Urinary bladder (tissue), 4 donors: ENCODE data around the gene MAT2A. TPM values are rescaled to one million over a fixed set of nuclear protein-coding genes. Genes with fewer than 3 reads are reported as not detected.
"Not testable (repeated sequence)": the region's sequence is repeated elsewhere in the genome, so short reads cannot be mapped to it uniquely, and the experiment has no call there.

Experiments
- DNase-seq: peaks from one replicate; pipeline ENCODE4 v3.0.0-alpha.2; 2015; ENCODE audit errors: extremely low spot score
- H3K27ac ChIP-seq: one replicate; pipeline ENCODE4 v1.5.1; 2013; ENCODE audit warnings: low read depth, mild to moderate bottlenecking, moderate library complexity
- H3K36me3 ChIP-seq: one replicate; pipeline ENCODE4 v1.6.1; 2013; ENCODE audit warnings: mild to moderate bottlenecking, moderate library complexity; ENCODE audit not compliant: insufficient read depth
- H3K4me1 ChIP-seq: one replicate; pipeline ENCODE4 v1.6.1; 2013; ENCODE audit warnings: mild to moderate bottlenecking, moderate library complexity; ENCODE audit not compliant: insufficient read depth
- H3K4me3 ChIP-seq: one replicate; pipeline ENCODE4 v1.5.1; 2013; ENCODE audit warnings: low read depth, low read length
- WGBS: extraction: QIAGEN DNeasy Blood & Tissue Kit; methylation state at CpG from one replicate; pipeline ENCODE4 v1.1.7; 2013; 5-methylcytosine and 5-hydroxymethylcytosine counted together
- polyA plus RNA-seq: library from polyadenylated mRNA; stranded (reverse); fragments of 200-250 nt; gene quantifications from one replicate; pipeline ENCODE4 v1.2.3, GENCODE V29; 2013
- total RNA-seq: library from RNA; depleted of rRNA; stranded (reverse); fragments of >200 nt; gene quantifications from one replicate; pipeline ENCODE4 v1.2.3, GENCODE V29; 2014
- donor health status: healthy with polysubstance abuse.
- donor health status: healthy.

Gene MAT2A
- total and polyA plus RNA-seq, 2 donors, result 94.8 to 242 TPM

- H3K27ac ChIP-seq, result no peak overlapping the region
- H3K36me3 ChIP-seq, result no peaks in the 10 kb centered on the region
- no peak for DNase-seq
- no peaks in the 10 kb centered on the region for H3K4me1 ChIP-seq
- WGBS, result 79% methylated on average over 3 of the region's 3 CpGs
- H3K4me3 ChIP-seq, result no peak overlapping the region
Measured at GRCh38 chr2:85534099-85534498, 4.9 kb upstream of the MAT2A start.

- WGBS, result 79% methylated on average over 3 of the region's 3 CpGs
- no peak for DNase-seq
- Histone ChIP-seq H3K27ac (no peak overlapping the region), H3K4me1 (no peaks in the 10 kb centered on the region), H3K4me3 (no peak overlapping the region), H3K36me3 (no peaks in the 10 kb centered on the region)
Measured at GRCh38 chr2:85534881-85535280, 4.1 kb upstream of the MAT2A start.

- WGBS, result 53% methylated on average over 3 of the region's 3 CpGs
- Histone ChIP-seq H3K27ac (no peak overlapping the region), H3K4me1 (no peaks in the 10 kb centered on the region), H3K36me3 (no peaks in the 10 kb centered on the region), H3K4me3 (no peak overlapping the region)
- DNase-seq, result no peak
Measured at GRCh38 chr2:85536479-85536878, 2.5 kb upstream of the MAT2A start.

- DNase-seq, result peak; percentile 52
- H3K27ac ChIP-seq, result peak overlapping the region; percentile 96
- no peaks in the 10 kb centered on the region for H3K36me3 ChIP-seq
- 2% methylated on average over 35 of the region's 35 CpGs for WGBS
- H3K4me1 ChIP-seq, result no peaks in the 10 kb centered on the region
- H3K4me3 ChIP-seq, result peak overlapping the region; percentile 70
Measured at GRCh38 chr2:85537600-85538506, 1.1 kb upstream of the MAT2A start.

DNA sequence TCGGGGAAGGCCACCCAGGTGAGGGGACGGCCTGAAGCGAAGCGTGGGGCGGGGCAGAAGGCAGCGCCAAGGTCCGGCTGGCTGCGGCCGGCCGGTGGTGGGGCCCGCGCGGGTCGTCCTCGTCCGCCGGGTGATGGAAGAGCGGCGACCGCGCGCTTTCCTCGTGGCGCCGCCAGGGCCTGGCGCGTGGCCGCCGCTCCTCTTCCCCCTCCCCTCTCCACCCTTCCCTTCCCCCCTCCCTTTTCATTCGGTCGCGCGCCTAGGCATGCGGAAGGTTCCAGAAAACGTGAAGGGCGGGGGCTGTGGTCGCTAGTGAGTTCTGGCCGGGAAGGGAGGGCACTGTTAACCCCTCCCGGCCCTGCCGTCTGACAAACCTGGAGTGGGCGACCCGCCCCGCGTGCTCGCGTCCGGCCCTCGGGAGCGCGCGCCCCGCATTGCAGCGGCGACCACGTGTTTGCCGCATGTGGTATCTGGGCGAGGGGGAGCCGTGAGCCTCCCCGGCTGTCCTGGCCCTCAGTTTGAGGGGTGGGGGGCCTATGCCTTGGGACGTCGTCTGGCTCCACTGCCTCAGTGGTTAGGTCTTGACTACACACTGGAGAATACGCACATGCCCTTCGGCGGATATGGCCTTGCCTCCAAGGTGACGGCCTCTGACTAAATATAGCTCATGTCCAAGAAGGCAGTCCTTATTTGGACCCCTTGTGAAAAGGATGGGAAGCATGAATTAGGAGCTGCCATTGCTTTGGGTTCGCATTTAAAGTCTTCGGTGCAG is 579 bp downstream of the MAT2A start:
- no peaks in the 10 kb centered on the region for H3K4me1 ChIP-seq
- DNase-seq, result peak; percentile 42
- peak overlapping the region; percentile 95 for H3K27ac ChIP-seq
- no peaks in the 10 kb centered on the region for H3K36me3 ChIP-seq
- H3K4me3 ChIP-seq, result peak overlapping the region; percentile 70
- WGBS, result under 1% methylated on average over 67 of the region's 67 CpGs

DNA sequence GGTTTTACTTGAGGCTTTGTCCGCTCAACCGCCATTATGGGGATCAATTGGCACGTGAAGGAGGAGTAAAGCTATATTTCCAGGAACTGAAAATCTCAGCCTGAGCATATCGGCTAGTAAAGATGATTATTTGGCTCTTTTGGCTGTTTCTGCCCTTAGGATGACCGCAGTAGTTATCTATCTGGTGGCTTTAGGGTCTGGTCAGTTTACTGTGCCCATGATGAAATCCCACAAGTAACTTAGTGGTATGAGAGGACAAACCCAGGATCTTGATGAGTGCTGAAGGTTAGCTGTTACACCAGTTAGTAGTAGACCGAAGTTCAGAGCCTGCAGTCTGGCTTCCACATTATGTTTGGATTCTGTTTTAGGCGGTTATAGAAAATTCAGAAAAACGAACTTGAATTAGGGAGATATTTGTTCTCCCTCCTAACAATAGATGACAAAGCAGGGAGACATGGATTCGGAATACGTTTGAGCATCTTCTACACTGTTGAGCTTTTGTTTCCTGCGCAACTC is 1.2 kb downstream of the MAT2A start:
- Histone ChIP-seq H3K36me3 (no peaks in the 10 kb centered on the region), H3K27ac (peak overlapping the region; percentile 34), H3K4me3 (peak overlapping the region; percentile 70), H3K4me1 (no peaks in the 10 kb centered on the region)
- WGBS, result 4% methylated on average over 11 of the region's 11 CpGs
- no peak for DNase-seq

GRCh38 chr2:85541262-85541661 is 2.3 kb downstream of the MAT2A start:
- no peak overlapping the region for H3K27ac ChIP-seq
- 31% methylated on average over 4 of the region's 4 CpGs for WGBS
- H3K4me3 ChIP-seq, result peak overlapping the region; percentile 70
- H3K36me3 ChIP-seq, result no peaks in the 10 kb centered on the region
- no peaks in the 10 kb centered on the region for H3K4me1 ChIP-seq
- no peak for DNase-seq

- WGBS, result 48% methylated on average over 5 of the region's 5 CpGs
- no peak for DNase-seq
- Histone ChIP-seq H3K27ac (no peak overlapping the region), H3K4me1 (no peaks in the 10 kb centered on the region), H3K36me3 (no peaks in the 10 kb centered on the region), H3K4me3 (peak overlapping the region; percentile 70)
Measured at GRCh38 chr2:85541753-85542457, 2.9 kb downstream of the MAT2A start.

DNA sequence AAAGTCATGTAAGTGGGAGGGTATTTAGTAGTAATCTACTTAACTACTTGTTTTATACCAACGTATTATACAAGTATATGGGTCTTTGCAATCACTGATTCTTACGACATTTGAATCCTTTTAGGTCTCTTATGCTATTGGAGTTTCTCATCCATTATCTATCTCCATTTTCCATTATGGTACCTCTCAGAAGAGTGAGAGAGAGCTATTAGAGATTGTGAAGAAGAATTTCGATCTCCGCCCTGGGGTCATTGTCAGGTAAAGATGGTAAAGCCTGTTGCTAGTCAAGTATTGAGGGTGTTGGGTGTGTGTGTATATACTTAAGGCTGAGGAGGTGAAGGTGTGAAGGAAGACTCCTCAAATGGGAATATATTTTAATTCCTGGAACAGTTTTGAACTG is 3.8 kb downstream of the MAT2A start:
- WGBS, result 82% methylated on average over 4 of the region's 4 CpGs
- H3K36me3 ChIP-seq, result no peaks in the 10 kb centered on the region
- H3K4me3 ChIP-seq, result no peak overlapping the region
- no peak overlapping the region for H3K27ac ChIP-seq
- H3K4me1 ChIP-seq, result no peaks in the 10 kb centered on the region
- DNase-seq, result no peak

- DNase-seq, H3K4me1 ChIP-seq, H3K4me3 ChIP-seq, H3K36me3 ChIP-seq, H3K27ac ChIP-seq: not testable (repeated sequence)
- 66% methylated on average over 3 of the region's 3 CpGs for WGBS
Measured at GRCh38 chr2:85544254-85544691, 5.3 kb downstream of the MAT2A start.

- not testable (repeated sequence) for H3K36me3 ChIP-seq, H3K4me3 ChIP-seq, H3K27ac ChIP-seq, H3K4me1 ChIP-seq, DNase-seq
- 66% methylated on average over 5 of the region's 5 CpGs for WGBS
Measured at GRCh38 chr2:85544915-85545779, 6.2 kb downstream of the MAT2A start.

- H3K27ac ChIP-seq, result no peak overlapping the region
- WGBS, result 77% methylated on average over 5 of the region's 5 CpGs
- H3K4me3 ChIP-seq, result no peak overlapping the region
- peaks cover 2% of the 10 kb centered on the region for H3K36me3 ChIP-seq
- DNase-seq, result no peak
- no peaks in the 10 kb centered on the region for H3K4me1 ChIP-seq
Measured at GRCh38 chr2:85545780-85546240, 6.8 kb downstream of the MAT2A start.
